HG03064 (cell line): Measurements from ENCODE around the gene ATXN1.
A peak's percentile ranks its signal among the peaks of the same experiment; 100 is the strongest.

Experiments used
- ATAC-seq: cut with Tn5 transposase; IDR thresholded peaks from one replicate; pipeline ENCODE4 v1.9.1; 2021; ENCODE audit warnings: low read depth; ENCODE audit not compliant: unreplicated experiment

Gene ATXN1

DNA sequence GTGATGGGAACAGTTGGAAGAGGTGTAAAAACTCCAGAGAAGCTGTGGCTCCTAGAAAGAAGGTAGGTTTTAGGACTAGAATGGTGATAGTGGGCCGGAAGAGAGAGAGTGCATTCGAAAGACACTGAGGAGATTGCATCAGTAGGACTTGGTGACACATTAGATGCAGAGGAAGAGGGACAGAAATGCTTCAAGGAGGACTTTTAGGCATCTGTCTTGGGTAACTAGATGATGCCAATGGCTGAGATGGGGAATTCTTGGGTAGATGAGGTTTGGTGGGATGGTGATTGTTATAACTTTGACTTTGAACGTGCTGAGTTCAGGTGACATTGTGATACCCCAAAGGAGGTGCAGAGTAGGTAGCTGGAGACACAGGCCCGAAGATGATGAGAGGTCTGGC is 326.4 kb downstream of the ATXN1 start:
- no peak for ATAC-seq

DNA sequence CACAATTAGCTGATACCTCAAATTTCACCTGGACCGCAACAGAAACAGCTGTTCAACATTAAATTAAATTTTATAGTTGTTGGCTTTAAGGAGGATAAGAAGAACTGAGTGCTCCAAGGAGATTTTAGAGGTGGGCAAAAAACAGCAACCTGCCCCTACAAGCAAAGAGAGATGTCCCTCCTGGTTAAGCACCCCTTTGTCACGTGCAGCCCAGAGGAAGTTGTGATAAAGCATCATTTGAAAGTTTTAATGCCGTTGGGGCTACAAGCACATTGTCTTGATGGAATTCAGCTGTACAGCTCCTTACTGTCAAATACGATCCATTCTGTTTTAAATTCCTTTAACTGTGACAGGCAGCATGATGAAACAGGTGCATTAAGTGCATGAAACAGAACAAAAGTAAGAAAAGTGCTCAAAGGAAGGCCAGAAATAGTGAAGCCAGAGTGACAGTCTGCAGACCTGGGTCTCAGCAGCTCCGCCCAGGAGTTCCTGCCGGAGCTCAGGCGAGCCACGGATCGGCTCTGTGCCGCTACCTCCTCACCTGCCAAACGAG is 327.8 kb downstream of the ATXN1 start:
- no peak for ATAC-seq

DNA sequence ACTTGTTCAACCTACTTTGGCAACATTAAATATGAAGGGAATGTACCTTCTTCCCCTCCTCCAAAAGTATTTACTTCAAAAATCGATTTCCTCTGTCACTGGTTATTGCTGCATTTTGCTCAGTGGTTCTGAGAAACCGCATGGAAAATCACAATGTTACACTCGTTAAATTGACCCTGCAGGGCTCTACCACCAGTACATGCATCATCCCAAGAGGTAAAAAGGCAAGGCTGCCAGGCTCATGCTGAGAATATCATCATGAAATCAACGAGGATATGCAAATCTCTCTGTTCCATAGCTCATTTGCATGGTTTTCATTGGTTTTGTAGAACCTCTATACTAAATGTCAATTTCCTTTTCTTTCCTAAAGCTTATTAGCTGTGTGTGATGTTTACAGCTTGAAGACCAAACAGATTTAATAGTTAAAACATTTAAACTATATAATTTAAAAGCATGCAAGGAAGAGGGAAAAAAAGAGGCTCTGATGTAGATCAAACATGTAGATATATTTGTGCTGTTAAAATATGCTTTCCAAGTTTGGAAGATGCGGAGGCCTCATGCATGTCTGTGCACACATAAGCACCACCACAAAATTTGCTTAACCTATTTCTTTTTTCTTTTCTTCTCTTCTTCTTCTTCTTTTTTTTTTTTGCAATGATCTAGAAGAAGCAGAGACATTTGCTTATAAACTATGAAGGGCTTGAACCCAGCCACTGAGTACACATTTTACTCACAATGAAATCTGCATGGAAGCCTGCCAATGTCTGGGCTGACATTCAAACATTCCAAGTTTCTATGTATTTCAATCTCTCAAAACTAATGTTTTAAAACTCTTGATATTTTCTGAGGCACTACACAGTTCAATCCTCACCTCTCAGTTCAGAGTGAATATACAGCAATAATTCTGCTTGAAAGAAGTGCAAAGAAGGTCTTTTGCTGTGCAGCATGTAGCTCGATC is 328.9 kb downstream of the ATXN1 start:
- ATAC-seq, result peak; percentile 60

DNA sequence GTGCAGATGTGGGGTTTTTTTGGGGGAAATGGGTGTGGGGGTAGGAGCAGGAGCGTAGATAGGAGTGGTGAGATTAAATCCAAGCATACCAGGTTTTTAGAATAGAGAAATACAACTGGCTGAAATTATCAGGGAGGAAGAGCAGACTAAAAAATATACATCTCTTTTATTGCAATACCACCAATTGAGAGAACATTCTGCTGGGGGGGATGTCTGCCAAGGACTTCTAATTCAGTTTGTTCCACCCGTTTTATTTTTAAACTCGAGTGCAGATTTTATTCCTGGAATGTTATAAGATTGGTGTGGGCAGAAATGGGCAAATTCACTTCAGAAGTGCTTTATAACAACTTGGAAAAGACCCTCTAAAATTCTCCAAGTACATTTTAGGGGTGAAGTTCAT is 330.2 kb downstream of the ATXN1 start:
- ATAC-seq, result no peak

DNA sequence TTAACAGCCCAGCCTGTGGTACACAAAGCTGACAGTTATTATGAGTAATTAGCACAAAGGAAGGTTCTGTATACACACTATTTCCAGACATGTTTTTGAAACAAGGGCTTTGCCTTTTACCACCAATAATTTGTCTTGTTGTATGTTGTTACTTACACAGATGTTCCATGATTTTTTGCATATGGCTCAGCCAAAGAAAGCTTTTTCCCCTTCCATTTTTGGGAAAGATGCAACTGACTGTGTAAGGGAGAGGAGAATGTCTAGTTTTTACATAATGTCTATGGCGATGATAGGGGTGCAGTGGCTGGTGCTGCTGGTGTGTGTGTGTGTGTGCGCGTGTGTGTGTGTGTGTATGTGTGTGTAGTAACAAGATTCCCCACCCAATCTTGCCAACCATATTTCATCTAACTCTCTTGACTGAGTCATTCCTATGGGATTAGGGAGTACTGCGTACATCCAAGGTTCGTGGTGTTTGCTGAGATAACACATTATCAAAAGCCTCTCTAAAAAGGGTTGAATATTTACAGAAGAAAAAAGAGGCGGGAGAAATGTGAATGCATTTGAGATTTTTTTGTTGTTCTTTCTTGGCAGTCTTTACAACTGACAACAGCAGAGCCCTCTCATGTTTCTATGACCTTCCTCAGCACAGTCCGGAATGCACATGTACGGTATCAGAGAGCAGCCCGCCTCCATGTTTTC is 330.7 kb downstream of the ATXN1 start:
- ATAC-seq, result no peak

DNA sequence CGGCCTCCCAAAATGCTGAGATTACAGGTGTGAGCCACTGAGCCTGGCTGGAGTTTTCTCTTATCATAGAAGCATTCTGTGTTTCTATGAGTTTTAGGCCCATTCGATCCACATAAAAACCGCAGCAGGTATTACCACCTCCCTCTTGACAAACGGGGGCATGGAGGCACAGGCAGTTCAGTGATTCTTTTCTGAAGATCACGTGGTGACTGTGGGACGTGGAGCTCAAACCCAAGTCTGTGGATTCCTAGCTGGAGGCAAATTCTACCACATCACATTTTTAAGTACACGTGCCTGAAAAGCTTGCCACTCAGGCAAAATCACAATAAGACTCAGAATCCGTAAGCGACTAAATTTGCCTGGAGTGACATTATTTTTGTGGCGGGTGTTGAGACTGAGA is 331.6 kb downstream of the ATXN1 start:
- ATAC-seq, result no peak

DNA sequence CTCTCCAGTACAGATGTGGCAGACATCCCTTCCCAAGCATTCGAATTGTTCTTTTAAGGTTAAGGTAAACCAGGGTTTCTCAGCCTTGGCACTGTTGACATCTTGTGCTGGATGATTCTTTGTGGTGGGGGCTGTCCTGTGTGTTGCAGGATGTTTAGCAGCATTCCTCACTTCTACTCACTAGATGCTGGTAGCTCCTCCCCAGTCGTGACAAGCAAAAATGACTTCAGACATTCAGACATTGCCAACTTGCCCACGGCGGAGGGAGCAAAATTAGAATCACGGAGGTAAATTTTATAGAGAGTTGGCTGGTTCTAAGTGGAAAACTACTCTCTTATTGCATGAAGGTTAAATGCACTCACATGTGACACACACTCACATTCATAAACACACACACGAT is 334.1 kb downstream of the ATXN1 start:
- ATAC-seq, result no peak

DNA sequence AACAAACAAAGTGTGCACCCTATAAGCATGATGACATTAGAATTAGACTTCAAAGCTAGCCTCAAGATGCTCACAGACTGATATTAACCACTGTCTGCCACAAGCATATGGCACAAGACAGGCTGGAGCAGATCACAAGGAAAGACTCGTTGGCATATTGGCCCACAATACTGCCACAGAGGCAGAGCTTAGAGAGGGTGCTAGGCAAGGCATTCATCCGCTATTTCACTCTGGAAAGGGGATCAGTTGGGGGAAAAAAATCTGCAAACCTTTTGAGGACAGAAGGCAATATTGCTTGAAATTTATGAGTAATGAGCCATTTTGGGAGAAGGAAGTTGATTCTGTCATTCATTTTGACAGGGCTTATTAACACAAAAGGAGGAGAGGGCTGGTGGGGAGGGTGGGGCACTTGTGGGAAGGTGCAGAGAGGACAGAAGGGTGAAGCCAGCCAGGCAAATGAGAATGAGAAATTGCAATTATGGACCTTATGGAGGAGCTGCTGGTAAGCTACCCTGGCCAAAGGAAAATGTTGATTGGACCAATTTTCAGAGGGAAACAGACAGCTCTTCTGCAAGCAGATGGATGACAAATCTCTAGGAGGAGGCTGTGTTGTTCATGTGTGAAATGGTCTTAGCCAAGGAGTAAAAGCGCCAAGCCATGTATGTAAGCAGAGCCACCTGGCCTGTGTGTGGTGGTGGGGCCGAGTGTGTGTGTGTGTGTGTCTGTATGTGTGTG is 335.2 kb downstream of the ATXN1 start:
- ATAC-seq, result no peak

DNA sequence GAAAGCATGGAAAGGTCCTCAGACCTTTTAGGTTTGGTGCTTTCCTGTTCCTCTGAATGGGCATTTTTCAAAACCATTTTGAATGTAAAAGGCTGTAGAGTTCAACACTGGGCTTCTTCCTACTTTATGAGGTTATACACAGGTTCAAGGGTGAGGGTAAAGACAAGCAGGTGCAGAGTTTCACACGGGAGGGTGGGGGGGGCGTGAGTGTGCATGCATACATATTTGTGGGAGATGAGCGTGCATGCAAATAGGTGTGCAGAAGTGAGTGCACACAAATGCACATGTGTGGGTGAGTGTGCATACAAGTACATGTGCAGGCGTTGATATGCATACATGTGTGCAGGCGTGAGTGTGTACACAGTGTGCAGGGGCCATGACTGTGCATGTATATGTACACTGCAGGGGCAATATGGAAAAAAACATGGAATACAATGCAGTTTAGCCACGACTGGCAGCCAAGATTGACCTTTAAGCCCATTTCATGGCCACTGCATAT is 339.7 kb downstream of the ATXN1 start:
- ATAC-seq, result peak; percentile 16

DNA sequence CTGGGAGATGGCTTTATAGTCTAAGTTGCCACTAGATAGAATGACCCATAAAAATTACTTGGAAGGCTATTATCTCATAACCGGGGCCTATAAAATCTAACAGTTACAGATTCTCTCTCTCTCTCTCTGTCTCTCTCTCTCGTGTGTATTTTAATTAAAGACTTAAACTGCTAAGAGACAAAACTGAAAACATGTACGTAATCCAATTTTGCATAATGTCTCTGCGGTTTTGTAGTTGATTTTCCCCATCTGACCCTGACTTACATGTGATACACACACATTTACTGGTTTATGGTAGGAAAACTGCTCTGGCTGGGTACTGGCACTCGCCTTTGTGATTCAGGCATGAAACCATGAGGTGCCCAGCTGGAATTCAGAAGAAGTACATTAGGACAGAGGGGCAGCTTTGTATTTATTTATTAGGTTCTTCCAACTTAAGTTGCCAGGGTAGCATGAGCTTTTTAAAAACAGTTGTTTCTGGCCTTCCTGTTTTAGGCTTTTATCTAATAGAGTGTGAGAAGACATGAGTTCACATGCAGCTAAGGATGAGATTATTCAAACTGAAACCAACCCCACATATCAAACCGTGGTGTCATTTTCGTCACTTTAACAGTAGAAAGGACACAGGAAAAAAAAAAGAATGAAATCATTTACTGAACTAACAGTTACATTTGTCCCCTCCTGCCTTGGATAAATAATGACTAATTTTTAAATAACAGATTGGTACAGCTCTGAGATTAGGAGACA is 340.4 kb downstream of the ATXN1 start:
- peak; percentile 64 for ATAC-seq

DNA sequence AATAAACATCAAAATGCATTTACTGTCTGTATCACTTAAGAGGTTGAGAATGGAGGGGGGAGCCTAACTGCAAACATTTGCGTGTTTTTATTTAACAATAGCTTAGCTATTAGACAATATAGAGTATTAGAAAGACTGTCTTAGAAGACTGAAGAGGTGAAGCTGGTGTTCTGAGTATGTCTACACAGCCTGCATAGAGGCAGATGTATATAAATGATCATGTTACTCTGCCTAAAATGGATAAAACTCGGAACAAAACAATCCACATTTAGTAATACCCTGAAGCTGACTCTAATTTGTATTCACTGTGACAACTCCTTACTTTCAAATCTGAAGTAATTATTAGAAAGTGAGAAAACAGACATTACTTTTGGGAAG is 340.9 kb downstream of the ATXN1 start:
- ATAC-seq, result no peak

DNA sequence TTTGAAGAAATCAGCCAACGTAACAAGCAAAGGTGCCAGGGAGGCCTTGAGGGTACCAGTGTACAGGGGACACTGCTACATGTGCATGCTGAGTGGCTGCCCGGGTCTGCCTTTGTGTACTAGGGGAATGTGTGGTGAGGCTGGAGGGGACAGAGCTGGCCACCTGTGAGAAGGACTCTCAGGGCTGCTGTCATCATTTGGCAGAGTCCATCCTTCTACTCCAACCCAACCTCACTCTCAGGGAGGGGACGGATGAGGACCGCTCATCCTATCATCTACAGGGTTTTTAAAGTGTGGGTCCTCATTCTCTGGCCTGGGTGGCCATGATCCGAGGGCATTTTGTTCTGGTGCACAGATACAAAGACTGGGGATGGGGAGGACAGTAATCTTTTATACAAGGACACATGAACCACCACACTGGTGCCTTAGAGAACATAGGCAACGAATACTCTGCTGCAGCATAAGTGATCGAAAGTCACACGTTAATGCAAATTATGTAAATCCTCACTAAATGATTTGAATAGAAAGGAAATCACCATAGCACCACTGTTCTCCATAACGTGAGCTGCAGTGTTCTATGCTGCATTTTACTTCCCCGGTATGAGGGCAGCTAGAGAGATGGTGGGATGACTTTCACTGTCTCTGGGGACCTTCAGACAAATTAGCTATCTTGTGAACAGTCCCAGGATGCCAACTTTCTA is 341.5 kb downstream of the ATXN1 start:
- ATAC-seq, result peak; percentile 62

DNA sequence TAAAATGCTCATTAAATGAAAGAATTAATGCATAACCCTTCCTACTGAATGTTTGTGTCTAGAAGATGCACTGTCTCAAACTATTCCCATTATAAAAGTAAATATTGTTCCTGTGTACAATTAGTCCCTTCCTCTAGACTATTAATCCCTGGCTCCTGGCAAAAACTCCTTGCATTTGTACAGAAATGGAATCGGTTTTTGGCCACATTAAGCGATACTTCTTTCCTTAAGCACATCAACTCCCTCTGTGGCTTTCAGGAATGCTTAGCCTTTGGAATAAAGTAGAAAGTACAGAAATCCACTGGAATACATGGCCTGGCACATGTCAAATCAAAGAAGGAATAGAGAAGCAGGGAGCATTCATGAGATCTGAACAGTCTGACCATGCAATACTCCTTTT is 343.1 kb downstream of the ATXN1 start:
- no peak for ATAC-seq

DNA sequence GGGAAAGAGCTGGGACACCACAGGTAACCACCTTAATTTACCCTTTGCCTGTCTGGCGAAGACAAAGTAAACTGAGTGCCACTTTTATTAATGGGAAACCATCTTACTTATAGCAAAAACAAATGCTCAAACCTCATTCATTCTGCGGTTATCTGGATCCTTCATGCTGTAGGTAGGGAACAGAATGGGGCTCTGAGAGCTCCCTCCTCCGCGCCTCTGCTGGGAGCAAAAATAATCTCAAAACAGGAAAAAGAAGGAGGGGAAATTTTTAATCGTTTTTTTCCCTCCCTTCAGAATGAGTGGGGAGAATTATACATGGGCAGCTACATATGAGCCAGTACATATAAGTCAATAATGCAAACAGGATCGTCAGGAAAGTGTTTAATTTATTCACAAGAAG is 345.6 kb downstream of the ATXN1 start:
- ATAC-seq, result no peak

DNA sequence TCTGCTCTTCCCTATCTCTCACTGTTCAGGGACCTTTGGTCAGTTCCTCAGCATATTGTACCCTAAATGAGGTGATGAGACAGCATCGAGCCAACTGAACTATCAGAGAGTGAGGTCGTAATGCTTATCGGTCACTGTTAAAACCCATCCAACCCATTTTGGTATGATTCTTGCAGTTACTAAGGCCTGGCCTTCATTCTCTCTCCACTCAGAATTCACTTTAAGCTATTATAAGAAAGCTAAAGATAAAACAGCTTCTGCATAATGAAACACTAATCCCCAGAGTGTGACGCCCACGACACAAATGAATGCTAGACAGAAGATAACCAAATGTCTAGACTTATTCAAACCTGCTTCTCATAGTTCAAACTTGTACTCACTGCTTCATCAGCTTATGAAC is 347.1 kb downstream of the ATXN1 start:
- peak; percentile 54 for ATAC-seq

DNA sequence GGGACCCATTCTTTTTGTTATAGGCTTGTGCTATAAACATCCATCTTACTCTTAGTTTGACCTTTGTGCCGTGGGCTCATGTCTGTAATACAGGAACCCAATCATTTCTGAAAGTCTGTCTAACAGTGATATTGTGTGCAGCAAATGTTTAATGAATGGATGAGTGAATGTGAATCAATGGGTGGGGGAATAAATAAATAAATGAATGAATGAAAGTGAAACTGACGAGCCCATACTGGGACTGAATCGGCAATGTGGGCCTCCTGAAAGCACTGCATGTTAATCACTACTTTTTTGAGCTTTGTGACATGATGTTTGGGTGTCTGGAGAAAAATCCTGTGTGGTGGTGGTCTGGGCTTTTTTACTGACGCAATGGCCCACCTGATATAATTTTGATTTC is 347.9 kb downstream of the ATXN1 start:
- ATAC-seq, result no peak

DNA sequence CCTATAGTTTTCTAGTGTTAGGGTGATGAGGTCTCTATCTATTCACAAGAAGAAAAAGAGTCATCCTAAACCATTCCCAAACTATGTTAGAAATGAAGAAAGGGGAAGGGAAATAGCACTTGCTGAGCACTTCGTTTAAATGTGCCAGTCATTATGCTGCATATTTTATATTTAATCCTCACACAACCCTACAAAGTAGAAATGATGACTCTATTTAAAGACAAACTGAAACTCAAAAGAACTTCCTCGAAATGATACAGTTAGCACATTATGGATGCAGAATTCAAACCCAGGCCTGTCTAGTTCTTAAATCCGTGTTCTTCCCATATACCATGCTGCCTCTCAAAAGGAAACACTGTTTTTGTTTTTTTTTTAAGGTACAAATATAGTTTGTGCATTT is 348.3 kb downstream of the ATXN1 start:
- no peak for ATAC-seq

DNA sequence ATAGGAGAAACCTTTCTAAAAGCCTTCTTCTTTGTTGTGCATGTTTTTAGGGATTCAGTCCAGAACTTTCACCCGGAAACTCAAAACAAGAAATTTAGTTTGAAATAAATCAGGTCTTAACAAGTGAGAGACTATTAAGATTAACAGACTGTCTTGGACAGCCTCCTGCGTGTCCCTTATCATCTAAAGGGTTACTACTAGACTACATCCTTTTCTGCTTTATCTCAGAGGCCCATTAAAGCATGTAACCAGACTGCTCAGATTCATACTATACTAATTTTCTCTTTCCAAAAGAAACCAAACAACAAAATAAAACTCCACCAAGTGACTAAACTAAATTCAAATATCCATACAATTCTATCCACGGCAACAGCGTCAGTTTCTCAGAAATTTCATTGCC is 349.1 kb downstream of the ATXN1 start:
- ATAC-seq, result no peak
